Astrocyte (in vitro differentiated cells and primary cell): ENCODE results near the gene SYPL2.

Experiments used
- CTCF ChIP-seq: IDR thresholded peaks from 2 replicates; pipeline ENCODE4 v1.5.1; 2011; ENCODE audit warnings: low read depth, mild to moderate bottlenecking, inconsistent platforms, low read length, moderate library complexity; ENCODE audit not compliant: insufficient read depth
- EZH2 ChIP-seq: IDR thresholded peaks from 2 replicates; pipeline ENCODE4 v1.6.1; 2012; ENCODE audit warnings: mild to moderate bottlenecking, low read length, inconsistent platforms; ENCODE audit not compliant: insufficient read depth

- TF ChIP-seq CTCF (no peak), EZH2 (no peak)
Observed at GRCh38 chr1:109497449-109498160, 31.3 kb downstream of the SYPL2 start.
